Small intestine (tissue), 7 donors: Measurements from ENCODE around the gene CAMKV. TPM values are rescaled to one million over a fixed set of nuclear protein-coding genes. Genes with fewer than 3 reads are reported as not detected.
"Not testable (repeated sequence)": the region's sequence is repeated elsewhere in the genome, so short reads cannot be mapped to it uniquely, and the experiment has no call there.

ENCODE experiments used
- DNase-seq, 2 donors: peaks; one replicate each; pipeline versions ENCODE4 v3.0.0 to v3.0.0-alpha.2; 2013
- FAIRE-seq: peaks from 2 replicates; lab custom pipeline; 2012; peaks lifted over from hg19 to GRCh38; lab: Jason Lieb, UNC
- H3K27ac ChIP-seq, 3 donors: one replicate each; pipeline ENCODE4 v1.5.1; 2013; ENCODE audit warnings: low read length in 2 of 3, mild to moderate bottlenecking in 2 of 3, control low read depth in 1 of 3, inconsistent platforms in 1 of 3, low read depth in 1 of 3, moderate library complexity in 1 of 3
- H3K27me3 ChIP-seq, 3 donors: one replicate each; pipeline ENCODE4 v1.6.1; 2013; ENCODE audit warnings: low read length in 3 of 3, inconsistent platforms in 1 of 3; ENCODE audit not compliant: control insufficient read depth in 3 of 3, insufficient read depth in 3 of 3
- H3K36me3 ChIP-seq, 3 donors: one replicate each; pipeline ENCODE4 v1.6.1; 2013; ENCODE audit warnings: low read length in 3 of 3, inconsistent platforms in 1 of 3, low read depth in 1 of 3, mild to moderate bottlenecking in 1 of 3, moderate library complexity in 1 of 3; ENCODE audit not compliant: control insufficient read depth in 3 of 3, insufficient read depth in 2 of 3
- H3K4me1 ChIP-seq, 3 donors: one replicate each; pipeline ENCODE4 v1.6.1; 2013; ENCODE audit warnings: low read length in 2 of 3, inconsistent platforms in 1 of 3, low read depth in 1 of 3, mild to moderate bottlenecking in 1 of 3, moderate library complexity in 1 of 3; ENCODE audit not compliant: control insufficient read depth in 3 of 3, insufficient read depth in 2 of 3
- H3K4me3 ChIP-seq, 3 donors: one replicate each; pipeline ENCODE4 v1.5.1; 2013; ENCODE audit warnings: low read length in 3 of 3, control low read depth in 1 of 3, inconsistent platforms in 1 of 3, low read depth in 1 of 3, mild to moderate bottlenecking in 1 of 3, moderate library complexity in 1 of 3
- H3K9me3 ChIP-seq, 2 donors: one replicate each; pipeline ENCODE4 v1.6.1; 2013; ENCODE audit warnings: low read depth in 1 of 2, low read length in 1 of 2; ENCODE audit not compliant: control insufficient read depth in 2 of 2, insufficient read depth in 1 of 2
- WGBS, 3 donors: extraction: QIAGEN DNeasy Blood & Tissue Kit; methylation state at CpG; one replicate each; pipeline ENCODE4 v1.1.7; 2013; 5-methylcytosine and 5-hydroxymethylcytosine counted together
- polyA plus RNA-seq, 4 donors: library from polyadenylated mRNA; stranded (reverse) in 3 of 4; unstranded in 1 of 4; fragments of 200-250 nt in 3 of 4; fragments of 120-200 nt in 1 of 4; gene quantifications; one replicate each; pipeline versions ENCODE4 v1.2.1 to v1.2.3, GENCODE V29; 2013
- donor health status: healthy with polysubstance abuse.
- donor health status: control.
- donor health status: control.
- donor health status: Bipolar disorder and iron deficiency.
- donor health status: healthy.

CAMKV gene
- polyA plus RNA-seq, 4 donors = 0.15 to 32.1 (median 0.81) TPM; not detected in 1

- peaks cover 0 to 39% (median 5%) of the 10 kb centered on the region in 3 donors for H3K4me1 ChIP-seq
- H3K9me3 ChIP-seq = no peaks in the 10 kb centered on the region
- no peaks in the 10 kb centered on the region for H3K27me3 ChIP-seq
- no peak overlapping the region for H3K4me3 ChIP-seq
- DNase-seq = peak in 1 of 2 donors; percentile 0
- peaks cover 8 to 59% (median 15%) of the 10 kb centered on the region in 3 donors for H3K36me3 ChIP-seq
- FAIRE-seq = no peak
- no peak overlapping the region for H3K27ac ChIP-seq
- WGBS, 3 donors = 83 to 95% (median 93%) methylated on average over 44 to 48 of the region's 48 CpGs
Measured at GRCh38 chr3:49910409-49911123, 40.9 kb upstream of the CAMKV start.

GRCh38 chr3:49908373-49909199, 38.9 kb upstream of the CAMKV start:
- no peak overlapping the region for H3K27ac ChIP-seq
- DNase-seq = peak in 1 of 2 donors; percentile 36
- H3K9me3 ChIP-seq = no peaks in the 10 kb centered on the region
- WGBS, 3 donors = 87 to 91% (median 89%) methylated on average over 14 of the region's 14 CpGs
- FAIRE-seq = no peak
- H3K4me1 ChIP-seq = peaks cover 0 to 54% (median 6%) of the 10 kb centered on the region in 3 donors
- H3K36me3 ChIP-seq = peaks cover 8 to 61% (median 15%) of the 10 kb centered on the region in 3 donors
- H3K27me3 ChIP-seq = no peaks in the 10 kb centered on the region
- no peak overlapping the region for H3K4me3 ChIP-seq

GRCh38 chr3:49906073-49906743, 36.5 kb upstream of the CAMKV start:
- Histone ChIP-seq H3K4me3 (peak overlapping the region in 2 of 3 donors; percentile 14), H3K4me1 (peaks cover 4 to 75% (median 6%) of the 10 kb centered on the region in 3 donors), H3K9me3 (no peaks in the 10 kb centered on the region), H3K36me3 (peaks cover 2 to 49% (median 15%) of the 10 kb centered on the region in 3 donors), H3K27ac (peak overlapping the region; percentile 82 to 93 (median 83)), H3K27me3 (no peaks in the 10 kb centered on the region)
- 5 to 19% (median 14%) methylated on average over 15 of the region's 15 CpGs for WGBS, 3 donors
- DNase-seq (peak; percentile 85 to 93), FAIRE-seq (no peak)

- DNase-seq, H3K4me3 ChIP-seq, H3K9me3 ChIP-seq, H3K27me3 ChIP-seq, FAIRE-seq: not testable (repeated sequence)
- peak overlapping the region; percentile 44 to 85 (median 62) for H3K27ac ChIP-seq
- WGBS, 3 donors = 91 to 94% (median 93%) methylated on average over 7 to 13 of the region's 13 CpGs
- peaks cover 4 to 88% (median 6%) of the 10 kb centered on the region in 3 donors for H3K4me1 ChIP-seq
- peaks cover 2 to 40% (median 3%) of the 10 kb centered on the region in 3 donors for H3K36me3 ChIP-seq
Measured at GRCh38 chr3:49904448-49904847, 34.7 kb upstream of the CAMKV start.

- H3K4me1 ChIP-seq = peaks cover 4 to 84% (median 6%) of the 10 kb centered on the region in 3 donors
- no peaks in the 10 kb centered on the region for H3K27me3 ChIP-seq
- H3K27ac ChIP-seq = peak within 1 kb of the TSS; percentile 74 to 97 (median 85)
- H3K9me3 ChIP-seq = no peaks in the 10 kb centered on the region
- peaks cover 0 to 39% (median under 1%) of the 10 kb centered on the region in 3 donors for H3K36me3 ChIP-seq
- FAIRE-seq (no peak), DNase-seq (peak; percentile 96 to 98)
- peak within 1 kb of the TSS; percentile 44 to 80 (median 55) for H3K4me3 ChIP-seq
- WGBS, 3 donors = 16 to 30% (median 28%) methylated on average over 42 to 65 of the region's 65 CpGs
Measured at GRCh38 chr3:49903451-49904424, 34.0 kb upstream of the CAMKV start, which contains the start of gene MST1R. TSS of gene MST1R (minus strand) at chr3:49903873. CDS start at chr3:49903609, 264 bp downstream.

GRCh38 chr3:49902511-49903345, 33.0 kb upstream of the CAMKV start:
- peaks cover 0 to 39% (median 4%) of the 10 kb centered on the region in 3 donors for H3K36me3 ChIP-seq
- peaks cover 4 to 74% (median 6%) of the 10 kb centered on the region in 3 donors for H3K4me1 ChIP-seq
- peak overlapping the region in 2 of 3 donors; percentile 55 to 80 for H3K4me3 ChIP-seq
- no peak for FAIRE-seq
- no peaks in the 10 kb centered on the region for H3K27me3 ChIP-seq
- WGBS, 3 donors = 57 to 92% (median 70%) methylated on average over 44 of the region's 44 CpGs
- DNase-seq = no peak
- H3K9me3 ChIP-seq = no peaks in the 10 kb centered on the region
- H3K27ac ChIP-seq = peak overlapping the region; percentile 1 to 98 (median 97)
